Esophagus muscularis mucosa (tissue), 3 donors: ENCODE data around the gene SDK2.
A peak's percentile ranks its signal among the peaks of the same experiment; 100 is the strongest.

Experiments used
- POLR2AphosphoS5 ChIP-seq, 2 donors: sonication (generic); formaldehyde crosslinking; IDR thresholded peaks; one replicate each; pipeline ENCODE4 v1.6.1; 2017; ENCODE audit warnings: antibody characterized with exemption in 2 of 2
- TF ChIP-seq, protein P1 (sequence below), 3 experiments: fragments of 200-600 bp in 2 of 3; fragments of 450-650 bp in 1 of 3; sonication (generic) in 2 of 3; IDR thresholded peaks; one replicate each; pipeline ENCODE4 v1.5.1; 2017 to 2019; ENCODE audit warnings: antibody characterized with exemption in 3 of 3, mild to moderate bottlenecking in 2 of 3, moderate library complexity in 1 of 3

DNA sequence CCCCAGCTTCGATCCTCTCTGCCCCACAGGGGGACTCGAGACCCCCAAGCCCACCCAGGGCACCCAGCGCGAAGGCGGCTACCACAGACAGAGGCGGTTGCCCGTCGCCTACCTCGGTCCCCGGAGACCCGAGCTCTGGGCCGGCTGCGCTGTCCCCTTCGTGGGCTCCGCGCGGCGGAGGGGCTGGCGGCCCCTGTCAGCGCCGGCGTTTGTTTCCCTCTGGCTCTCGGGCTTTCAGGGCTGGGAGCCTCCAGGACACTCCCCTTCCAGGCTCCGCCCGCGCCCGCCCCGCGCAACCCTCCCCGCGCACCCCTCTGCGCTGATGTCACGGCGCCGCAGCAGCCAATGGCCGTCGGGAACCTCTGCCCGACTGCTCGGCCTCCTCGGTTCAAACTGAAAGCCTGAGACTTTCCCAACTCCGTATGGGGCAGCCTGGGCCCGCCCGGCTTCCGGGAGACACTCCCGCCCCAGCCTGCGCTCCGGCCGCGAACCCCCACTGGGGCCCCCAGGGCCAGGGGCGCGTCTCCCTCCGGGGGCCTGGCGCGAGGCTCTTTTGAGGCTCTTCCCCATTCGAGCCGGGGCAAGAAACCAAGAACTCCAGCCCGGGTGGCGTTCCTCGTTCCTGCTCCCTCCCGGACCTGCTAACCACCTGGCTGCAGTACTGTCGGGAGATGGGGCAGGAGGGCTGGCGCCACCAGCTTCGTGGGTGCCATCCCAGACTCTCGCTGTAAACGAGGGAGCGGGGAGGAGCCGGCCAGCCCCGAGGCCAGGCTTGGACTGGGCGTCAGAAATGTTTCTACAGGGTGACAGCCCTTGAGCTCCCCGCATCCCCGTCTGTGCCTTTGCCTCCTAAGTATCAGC lies 332.2 kb downstream of the SDK2 start, which contains the start of gene CDC42EP4:
- TF ChIP-seq, protein P1, sequence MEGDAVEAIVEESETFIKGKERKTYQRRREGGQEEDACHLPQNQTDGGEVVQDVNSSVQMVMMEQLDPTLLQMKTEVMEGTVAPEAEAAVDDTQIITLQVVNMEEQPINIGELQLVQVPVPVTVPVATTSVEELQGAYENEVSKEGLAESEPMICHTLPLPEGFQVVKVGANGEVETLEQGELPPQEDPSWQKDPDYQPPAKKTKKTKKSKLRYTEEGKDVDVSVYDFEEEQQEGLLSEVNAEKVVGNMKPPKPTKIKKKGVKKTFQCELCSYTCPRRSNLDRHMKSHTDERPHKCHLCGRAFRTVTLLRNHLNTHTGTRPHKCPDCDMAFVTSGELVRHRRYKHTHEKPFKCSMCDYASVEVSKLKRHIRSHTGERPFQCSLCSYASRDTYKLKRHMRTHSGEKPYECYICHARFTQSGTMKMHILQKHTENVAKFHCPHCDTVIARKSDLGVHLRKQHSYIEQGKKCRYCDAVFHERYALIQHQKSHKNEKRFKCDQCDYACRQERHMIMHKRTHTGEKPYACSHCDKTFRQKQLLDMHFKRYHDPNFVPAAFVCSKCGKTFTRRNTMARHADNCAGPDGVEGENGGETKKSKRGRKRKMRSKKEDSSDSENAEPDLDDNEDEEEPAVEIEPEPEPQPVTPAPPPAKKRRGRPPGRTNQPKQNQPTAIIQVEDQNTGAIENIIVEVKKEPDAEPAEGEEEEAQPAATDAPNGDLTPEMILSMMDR (IDR thresholded peaks at IDR 0.05) = peak in 1 of 3 experiments; percentile 9
- peak; percentile 94 to 99 for TF ChIP-seq POLR2AphosphoS5 (IDR thresholded peaks at IDR 0.05)
